ENCODE results near the gene OR10G2. TPM values are rescaled to one million over a fixed set of nuclear protein-coding genes. Genes with fewer than 3 reads are reported as not detected.

Gene OR10G2
- total RNA-seq, 1 donor from 2014 or later = not detected

DNA sequence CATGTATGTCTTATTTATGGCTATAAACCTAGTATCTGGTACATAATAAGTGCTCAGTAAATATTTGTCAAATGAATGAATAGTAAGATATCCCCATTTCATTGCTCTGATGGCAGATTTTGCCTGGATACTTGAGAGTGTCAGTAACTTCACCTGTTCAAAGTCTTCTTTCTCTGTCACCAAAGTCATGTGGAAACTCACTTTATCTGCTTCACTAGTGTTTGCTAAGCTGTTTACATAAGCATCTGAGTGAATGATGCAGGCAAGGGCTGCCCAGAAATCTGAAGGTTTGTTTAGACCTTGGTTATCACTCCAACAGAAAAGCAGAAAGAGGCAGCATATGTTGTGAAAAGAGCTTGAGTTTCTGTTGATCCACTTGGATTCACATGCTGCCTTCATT is 34.5 kb upstream of the OR10G2 start:
- no peak for DNase-seq (ENCODE audit: low spot score in 2 of 2)
- intact Hi-C loops (cut with DNase I) = no loop called here
- TF ChIP-seq, protein P1, sequence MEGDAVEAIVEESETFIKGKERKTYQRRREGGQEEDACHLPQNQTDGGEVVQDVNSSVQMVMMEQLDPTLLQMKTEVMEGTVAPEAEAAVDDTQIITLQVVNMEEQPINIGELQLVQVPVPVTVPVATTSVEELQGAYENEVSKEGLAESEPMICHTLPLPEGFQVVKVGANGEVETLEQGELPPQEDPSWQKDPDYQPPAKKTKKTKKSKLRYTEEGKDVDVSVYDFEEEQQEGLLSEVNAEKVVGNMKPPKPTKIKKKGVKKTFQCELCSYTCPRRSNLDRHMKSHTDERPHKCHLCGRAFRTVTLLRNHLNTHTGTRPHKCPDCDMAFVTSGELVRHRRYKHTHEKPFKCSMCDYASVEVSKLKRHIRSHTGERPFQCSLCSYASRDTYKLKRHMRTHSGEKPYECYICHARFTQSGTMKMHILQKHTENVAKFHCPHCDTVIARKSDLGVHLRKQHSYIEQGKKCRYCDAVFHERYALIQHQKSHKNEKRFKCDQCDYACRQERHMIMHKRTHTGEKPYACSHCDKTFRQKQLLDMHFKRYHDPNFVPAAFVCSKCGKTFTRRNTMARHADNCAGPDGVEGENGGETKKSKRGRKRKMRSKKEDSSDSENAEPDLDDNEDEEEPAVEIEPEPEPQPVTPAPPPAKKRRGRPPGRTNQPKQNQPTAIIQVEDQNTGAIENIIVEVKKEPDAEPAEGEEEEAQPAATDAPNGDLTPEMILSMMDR (IDR thresholded peaks at IDR 0.05) = no peak

DNA sequence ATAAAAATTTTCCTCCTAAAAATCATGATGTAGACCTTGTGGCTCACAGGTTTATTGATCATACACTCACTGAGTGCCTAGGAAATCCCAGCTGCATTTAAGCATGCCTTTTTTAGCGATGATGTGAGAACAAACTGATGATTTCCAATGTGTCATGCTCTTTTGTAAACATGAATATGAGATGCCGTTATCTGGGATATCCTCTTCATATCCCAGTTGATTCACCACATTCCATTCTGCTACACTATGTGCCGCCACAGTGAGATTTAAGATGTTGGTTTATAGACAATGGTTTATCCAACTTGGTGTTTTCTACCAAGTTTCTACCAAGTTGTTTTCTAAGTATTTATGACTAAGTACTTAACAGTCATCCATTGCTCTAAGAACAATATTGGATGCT is 33.6 kb upstream of the OR10G2 start:
- H3K9me3 ChIP-seq = no peaks in the 10 kb centered on the region
- TF ChIP-seq, protein P1 (IDR thresholded peaks at IDR 0.05) = no peak
- no peak overlapping the region for H3K4me3 ChIP-seq
- intact Hi-C loops (cut with DNase I) = no loop called here
- no peaks in the 10 kb centered on the region for H3K36me3 ChIP-seq
- H3K27ac ChIP-seq = no peak overlapping the region
- H3K27me3 ChIP-seq = no peaks in the 10 kb centered on the region
- DNase-seq (ENCODE audit: low spot score in 2 of 2) = no peak
- H3K4me1 ChIP-seq = no peaks in the 10 kb centered on the region

More for the DNA sequence above, 34.5 kb upstream of the OR10G2 start:
- Histone ChIP-seq H3K27ac (no peak overlapping the region), H3K9me3 (no peaks in the 10 kb centered on the region), H3K4me3 (no peak overlapping the region), H3K4me1 (no peaks in the 10 kb centered on the region), H3K36me3 (no peaks in the 10 kb centered on the region), H3K27me3 (no peaks in the 10 kb centered on the region)

DNA sequence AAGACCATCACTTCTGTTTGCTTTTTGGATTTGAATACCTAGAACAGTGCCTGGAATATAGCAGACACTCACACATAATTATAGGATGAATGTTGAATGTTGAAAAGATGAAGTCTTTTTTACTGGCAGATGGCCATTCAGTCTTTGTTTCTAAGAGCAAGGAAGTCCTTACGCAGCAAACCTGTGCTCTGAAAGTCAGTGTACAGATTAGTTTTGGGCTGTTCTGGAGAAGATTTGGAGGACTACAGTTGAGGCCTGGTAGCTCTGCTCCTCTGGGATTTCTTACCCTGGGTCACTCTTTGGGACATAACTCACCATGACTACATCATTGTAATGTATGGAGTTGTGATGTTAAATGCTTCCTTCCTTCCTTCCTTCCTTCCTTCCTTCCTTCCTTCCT is 22.2 kb upstream of the OR10G2 start:
- TF ChIP-seq, protein P1 (IDR thresholded peaks at IDR 0.05) = no peak
- DNase-seq (ENCODE audit: low spot score in 2 of 2) = no peak
- Histone ChIP-seq H3K4me1 (no peaks in the 10 kb centered on the region), H3K27me3 (no peaks in the 10 kb centered on the region), H3K36me3 (no peaks in the 10 kb centered on the region), H3K27ac (no peak overlapping the region), H3K4me3 (no peak overlapping the region), H3K9me3 (no peaks in the 10 kb centered on the region)
- intact Hi-C loops (cut with DNase I) = no loop called here

DNA sequence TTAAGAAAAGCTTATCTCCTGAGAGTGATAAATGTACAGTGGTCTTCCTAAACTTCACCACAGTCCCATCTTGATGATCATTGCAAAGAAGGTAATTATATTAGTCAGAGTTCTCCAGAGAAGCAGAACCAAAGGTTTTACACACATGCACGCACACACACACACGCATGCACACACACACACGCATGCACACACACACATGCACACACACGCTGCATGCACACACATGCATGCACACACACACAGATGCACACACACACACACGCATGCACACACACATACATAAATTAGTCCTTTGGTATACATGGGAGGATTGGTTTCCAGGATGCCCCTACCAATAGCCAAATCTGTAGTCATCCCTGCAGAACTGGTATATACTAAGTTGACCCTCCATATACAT is 19.5 kb upstream of the OR10G2 start:
- TF ChIP-seq, protein P1 (IDR thresholded peaks at IDR 0.05) = no peak
- no peak for DNase-seq (ENCODE audit: low spot score in 2 of 2)
- H3K4me3 ChIP-seq = no peak overlapping the region
- no peaks in the 10 kb centered on the region for H3K4me1 ChIP-seq
- H3K9me3 ChIP-seq = no peaks in the 10 kb centered on the region
- no peak overlapping the region for H3K27ac ChIP-seq
- no peaks in the 10 kb centered on the region for H3K36me3 ChIP-seq
- no peaks in the 10 kb centered on the region for H3K27me3 ChIP-seq
- intact Hi-C loops (cut with DNase I) = no loop called here

DNA sequence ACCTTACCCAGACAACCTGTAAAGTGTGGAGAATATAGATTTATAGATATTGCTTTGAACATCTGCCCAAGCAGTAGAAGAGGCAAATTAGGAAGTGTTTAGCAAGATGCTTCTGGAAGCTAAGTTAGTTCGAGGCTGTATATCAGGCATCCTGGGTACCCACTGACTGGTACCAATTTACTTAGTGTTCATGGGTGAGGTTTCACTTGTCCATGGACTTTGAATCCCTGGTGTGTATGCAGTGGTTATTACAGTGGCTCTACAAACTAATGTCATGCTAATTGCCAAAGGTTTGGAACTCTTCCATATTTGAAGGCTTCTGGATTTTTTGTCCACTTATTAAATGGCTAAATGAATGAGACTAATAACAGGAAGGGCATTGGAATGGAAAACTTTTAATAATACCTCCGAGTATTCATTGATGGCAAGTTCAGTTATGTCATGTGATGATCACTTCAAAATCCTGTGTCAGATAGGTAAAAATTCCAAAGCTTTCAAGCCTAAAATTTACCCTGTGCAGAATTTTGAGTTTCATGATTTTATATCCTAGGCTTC is 18.7 kb upstream of the OR10G2 start, which contains the start of gene OR4E2:
TSS of gene OR4E2 (plus strand) at position 505 of the 555 bp plus-strand sequence. CDS start 11,248 bp downstream, outside the sequence.
- no peak for DNase-seq (ENCODE audit: low spot score in 2 of 2)
- TF ChIP-seq, protein P1 (IDR thresholded peaks at IDR 0.05) = no peak
- no peak within 1 kb of the TSS for H3K4me3 ChIP-seq
- intact Hi-C loops (cut with DNase I) = no loop called here
- no peaks in the 10 kb centered on the region for H3K9me3 ChIP-seq
- H3K27me3 ChIP-seq = no peaks in the 10 kb centered on the region
- H3K36me3 ChIP-seq = no peaks in the 10 kb centered on the region
- no peak within 1 kb of the TSS for H3K27ac ChIP-seq
- H3K4me1 ChIP-seq = no peaks in the 10 kb centered on the region
